ENCODE measurements around the gene SRPX2.
"Not testable (repeated sequence)": the region's sequence is repeated elsewhere in the genome, so short reads cannot be mapped to it uniquely, and the experiment has no call there.

SRPX2 gene

DNA sequence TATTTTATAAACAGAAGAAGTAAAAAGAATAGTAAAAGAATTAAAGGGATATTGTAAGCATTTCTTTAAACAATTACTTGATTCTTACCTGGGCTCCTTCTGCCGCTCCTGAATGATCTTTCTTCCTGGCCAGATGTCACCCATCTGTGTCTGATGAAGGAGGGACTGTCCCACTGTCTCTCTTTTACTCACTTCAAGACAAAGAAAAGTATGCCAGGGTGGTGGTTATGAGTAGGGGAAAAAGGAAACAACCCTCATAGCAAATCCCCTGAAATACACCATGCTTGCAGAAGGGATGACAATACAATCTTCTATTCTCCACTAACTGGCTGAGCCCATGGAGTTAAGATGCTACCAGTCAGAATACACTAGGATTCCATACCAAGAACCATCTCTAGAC lies 56.8 kb downstream of the SRPX2 start:
- DNase-seq (ENCODE audit: low read depth), result no peak

DNA sequence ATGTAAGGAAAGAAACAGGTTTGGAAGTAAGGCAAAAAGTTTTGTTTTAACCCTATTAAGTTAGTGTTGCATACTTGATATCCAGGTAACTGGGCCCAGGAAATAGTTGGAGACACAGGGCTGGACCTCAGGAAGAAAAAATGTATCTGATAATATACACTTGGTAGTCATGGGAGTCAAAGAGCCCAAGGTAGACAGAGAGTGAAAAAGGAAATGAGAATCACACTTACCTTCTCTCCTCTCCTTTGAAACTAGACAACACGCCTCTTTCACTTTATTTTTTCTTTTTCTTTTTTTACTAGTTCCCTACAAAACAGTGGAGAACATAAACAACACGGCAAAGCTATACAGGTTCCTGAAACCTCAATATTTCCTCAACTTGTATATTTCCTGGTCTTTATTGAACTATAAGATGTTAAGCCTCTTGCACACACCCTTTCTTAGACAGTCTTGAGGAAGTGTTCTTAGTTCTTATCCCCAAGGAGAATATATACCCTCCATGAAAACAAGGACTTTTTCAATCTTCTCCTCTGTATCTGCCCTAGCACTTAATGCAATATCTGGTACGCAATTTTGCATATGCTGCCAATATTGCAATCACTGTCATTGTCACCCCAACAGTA lies 60.7 kb downstream of the SRPX2 start:
- no peak for DNase-seq (ENCODE audit: low read depth)

DNA sequence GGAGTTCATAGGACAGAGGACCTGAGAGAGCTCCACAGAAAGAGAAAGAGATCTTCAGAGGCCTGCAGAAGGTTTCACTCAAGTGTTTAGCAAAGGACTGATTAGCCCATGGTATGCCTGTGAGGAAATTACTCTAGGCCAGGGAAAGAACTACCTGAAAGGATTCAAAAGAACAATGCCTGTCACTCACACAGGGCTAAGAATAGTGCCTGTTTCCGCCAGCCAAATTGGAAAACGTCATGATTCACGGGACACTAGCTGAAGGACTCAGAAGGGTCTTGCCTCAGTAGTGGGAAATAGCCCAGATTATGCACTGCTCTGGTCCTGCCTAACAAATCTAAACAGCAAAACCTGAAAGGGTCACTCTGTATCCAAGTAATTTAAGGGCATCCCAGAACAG lies 66.8 kb downstream of the SRPX2 start:
- no peak for DNase-seq (ENCODE audit: low read depth)

DNA sequence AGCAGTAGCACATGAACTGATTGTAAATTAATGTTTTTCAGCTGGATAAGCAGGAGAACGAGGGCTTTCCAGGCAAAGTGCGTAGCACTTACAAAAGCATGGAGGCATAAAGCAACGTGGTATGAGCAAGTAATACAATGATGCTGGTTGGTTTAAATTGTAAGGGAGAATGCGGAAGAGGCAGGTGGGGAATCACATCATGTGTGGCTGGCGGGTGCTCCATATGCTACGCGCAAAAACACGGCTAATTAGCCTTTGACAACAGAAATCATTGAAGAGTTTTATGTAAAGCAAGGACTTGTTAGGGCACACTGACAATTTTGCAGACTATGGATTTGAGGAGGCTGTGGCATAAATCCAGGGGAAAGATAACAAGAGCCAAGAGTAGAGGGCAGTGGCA lies 73.4 kb downstream of the SRPX2 start:
- no peak for DNase-seq (ENCODE audit: low read depth)

DNA sequence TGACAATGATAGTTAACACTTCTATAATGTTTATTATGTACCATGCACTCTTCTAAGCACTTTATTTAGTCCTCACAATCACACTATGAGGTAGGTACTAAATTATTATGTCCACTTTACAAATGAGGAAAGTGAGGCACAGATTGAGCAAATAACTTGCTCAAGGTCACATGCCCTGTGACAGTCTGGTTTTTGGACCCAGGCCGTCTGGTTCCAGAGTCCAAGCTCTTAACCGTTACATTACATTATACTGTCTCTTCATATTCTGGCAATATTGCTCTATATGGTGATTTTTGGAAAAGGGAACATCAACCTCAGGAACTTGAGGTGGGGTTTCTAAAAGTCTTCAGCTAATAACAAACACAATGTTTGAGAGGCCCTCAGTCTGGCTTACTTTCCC lies 75.1 kb downstream of the SRPX2 start:
- DNase-seq (ENCODE audit: low read depth), result no peak

DNA sequence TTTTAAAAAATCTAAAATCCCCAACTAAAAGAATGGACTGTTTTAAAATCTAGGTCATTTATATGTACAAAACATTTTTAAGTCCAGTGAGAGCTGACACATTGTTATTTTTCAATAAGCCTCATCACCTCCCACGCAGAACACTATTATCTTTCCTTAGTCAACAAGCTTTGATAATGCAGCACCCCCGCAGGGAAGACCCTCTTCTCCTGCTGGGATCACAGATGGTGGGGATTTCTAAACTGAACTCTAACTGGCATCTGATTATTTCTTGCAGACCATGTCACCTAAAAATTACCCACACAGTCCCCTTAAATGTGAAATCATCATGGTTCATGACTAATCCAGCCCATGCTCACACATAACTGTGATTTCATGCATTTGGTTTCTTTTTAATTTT lies 76.3 kb downstream of the SRPX2 start:
- no peak for DNase-seq (ENCODE audit: low read depth)

DNA sequence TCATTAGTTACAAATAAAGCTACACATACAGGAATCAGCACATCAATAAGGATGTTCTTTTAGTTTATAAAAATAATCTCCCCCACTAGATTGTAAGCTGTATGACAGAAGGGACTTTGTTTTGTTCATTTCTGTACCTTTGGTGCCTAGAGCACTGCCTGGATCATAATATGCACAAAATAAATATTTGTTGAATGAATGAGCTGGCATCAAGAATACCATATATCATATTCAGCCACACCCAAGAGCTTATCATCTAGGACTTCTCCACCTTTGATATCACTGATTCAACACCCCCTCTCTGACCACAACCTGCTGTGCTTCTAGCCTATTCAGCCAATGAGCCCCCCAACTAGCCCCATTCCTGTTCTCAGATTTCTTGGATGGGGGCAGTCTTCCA lies 77.3 kb downstream of the SRPX2 start:
- no peak for DNase-seq (ENCODE audit: low read depth)

DNA sequence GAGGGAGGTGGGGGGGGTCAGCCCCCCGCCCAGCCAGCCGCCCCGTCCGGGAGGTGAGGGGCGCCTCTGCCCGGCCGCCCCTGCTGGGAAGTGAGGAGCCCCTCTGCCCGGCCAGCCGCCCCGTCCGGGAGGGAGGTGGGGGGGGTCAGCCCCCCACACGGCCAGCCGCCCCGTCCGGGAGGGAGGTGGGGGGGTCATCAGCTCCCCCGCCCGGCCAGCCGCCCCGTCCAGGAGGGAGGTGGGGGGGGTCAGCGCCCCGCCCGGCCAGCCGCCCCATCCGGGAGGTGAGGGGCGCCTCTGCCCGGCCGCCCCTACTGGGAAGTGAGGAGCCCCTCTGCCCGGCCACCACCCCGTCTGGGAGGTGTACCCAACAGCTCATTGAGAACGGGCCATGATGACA lies 80.0 kb downstream of the SRPX2 start:
- DNase-seq (ENCODE audit: low read depth), result not testable (repeated sequence)

Measured in iris pigment epithelial cell (primary cell).